Right atrium auricular region (tissue), 2 donors: ENCODE measurements around the gene COBL. TPM values are rescaled to one million over a fixed set of nuclear protein-coding genes. Genes with fewer than 3 reads are reported as not detected.

Experiments
- DNase-seq: peaks from one replicate; pipeline ENCODE4 v3.0.0-alpha.2; 2019; ENCODE audit warnings: low spot score
- H3K27ac ChIP-seq, 2 donors: fragments of 200-600 bp; sonication (generic); 1 replicate in 1 of 2; 2 replicates in 1 of 2; pipeline ENCODE4 v1.5.1; 2016 to 2019
- H3K27me3 ChIP-seq, 2 donors: fragments of 200-600 bp; sonication (generic); one replicate each; pipeline versions ENCODE4 v1.5.1 to v1.6.0; 2017 to 2019
- H3K36me3 ChIP-seq: fragments of 200-600 bp; sonication (generic); one replicate; pipeline ENCODE4 v1.5.1; 2016
- H3K4me1 ChIP-seq, 2 donors: fragments of 200-600 bp; sonication (generic); one replicate each; pipeline versions ENCODE4 v1.5.1 to v1.6.0; 2017 to 2019
- H3K4me3 ChIP-seq, 2 donors: fragments of 200-600 bp; sonication (generic); 1 replicate in 1 of 2; 2 replicates in 1 of 2; pipeline ENCODE4 v1.5.1; 2017 to 2019; ENCODE audit warnings: mild to moderate bottlenecking in 1 of 2, moderate library complexity in 1 of 2
- H3K9me3 ChIP-seq, 2 donors: fragments of 200-600 bp; sonication (generic); one replicate each; pipeline ENCODE4 v1.5.1; 2019
- total RNA-seq, 2 donors: library from RNA; depleted of rRNA; stranded (reverse); fragments of >200 nt; gene quantifications; one replicate each; pipeline ENCODE4 v1.1.0, GENCODE V29; 2016
- TF ChIP-seq, protein P1 (sequence below), 2 donors: fragments of 200-600 bp; sonication (generic); IDR thresholded peaks; one replicate each; pipeline ENCODE4 v1.5.1; 2019; ENCODE audit warnings: antibody characterized with exemption in 2 of 2

The COBL gene
- total RNA-seq, 2 donors from 2014 or later: 26.3 to 31.4 TPM

DNA sequence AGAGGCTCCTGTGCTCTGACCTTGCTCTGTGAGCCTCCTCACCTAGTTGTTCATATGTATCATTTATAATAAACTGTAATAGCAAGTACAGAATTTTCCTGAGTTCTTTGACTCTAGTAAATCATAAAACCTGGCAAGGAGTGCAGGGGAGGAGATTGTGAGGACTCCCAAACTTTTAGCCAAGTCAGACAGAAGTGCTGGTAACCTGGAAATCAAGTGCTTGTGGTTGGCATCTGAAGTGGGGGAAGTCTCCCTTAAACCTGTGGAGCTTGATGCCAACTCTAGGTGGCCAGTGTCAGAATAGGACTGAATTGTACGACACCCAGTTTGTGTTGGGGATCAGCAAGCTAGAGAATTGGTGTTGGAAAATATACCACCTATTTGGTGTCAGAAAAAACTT is 327.6 kb downstream of the COBL start:
- TF ChIP-seq, protein P1, sequence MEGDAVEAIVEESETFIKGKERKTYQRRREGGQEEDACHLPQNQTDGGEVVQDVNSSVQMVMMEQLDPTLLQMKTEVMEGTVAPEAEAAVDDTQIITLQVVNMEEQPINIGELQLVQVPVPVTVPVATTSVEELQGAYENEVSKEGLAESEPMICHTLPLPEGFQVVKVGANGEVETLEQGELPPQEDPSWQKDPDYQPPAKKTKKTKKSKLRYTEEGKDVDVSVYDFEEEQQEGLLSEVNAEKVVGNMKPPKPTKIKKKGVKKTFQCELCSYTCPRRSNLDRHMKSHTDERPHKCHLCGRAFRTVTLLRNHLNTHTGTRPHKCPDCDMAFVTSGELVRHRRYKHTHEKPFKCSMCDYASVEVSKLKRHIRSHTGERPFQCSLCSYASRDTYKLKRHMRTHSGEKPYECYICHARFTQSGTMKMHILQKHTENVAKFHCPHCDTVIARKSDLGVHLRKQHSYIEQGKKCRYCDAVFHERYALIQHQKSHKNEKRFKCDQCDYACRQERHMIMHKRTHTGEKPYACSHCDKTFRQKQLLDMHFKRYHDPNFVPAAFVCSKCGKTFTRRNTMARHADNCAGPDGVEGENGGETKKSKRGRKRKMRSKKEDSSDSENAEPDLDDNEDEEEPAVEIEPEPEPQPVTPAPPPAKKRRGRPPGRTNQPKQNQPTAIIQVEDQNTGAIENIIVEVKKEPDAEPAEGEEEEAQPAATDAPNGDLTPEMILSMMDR (IDR thresholded peaks at IDR 0.05): no peak
- Histone ChIP-seq H3K27ac (no peak overlapping the region), H3K4me1 (no peaks in the 10 kb centered on the region), H3K9me3 (no peaks in the 10 kb centered on the region), H3K4me3 (no peak overlapping the region), H3K27me3 (no peaks in the 10 kb centered on the region), H3K36me3 (no peaks in the 10 kb centered on the region)
- no peak for DNase-seq

DNA sequence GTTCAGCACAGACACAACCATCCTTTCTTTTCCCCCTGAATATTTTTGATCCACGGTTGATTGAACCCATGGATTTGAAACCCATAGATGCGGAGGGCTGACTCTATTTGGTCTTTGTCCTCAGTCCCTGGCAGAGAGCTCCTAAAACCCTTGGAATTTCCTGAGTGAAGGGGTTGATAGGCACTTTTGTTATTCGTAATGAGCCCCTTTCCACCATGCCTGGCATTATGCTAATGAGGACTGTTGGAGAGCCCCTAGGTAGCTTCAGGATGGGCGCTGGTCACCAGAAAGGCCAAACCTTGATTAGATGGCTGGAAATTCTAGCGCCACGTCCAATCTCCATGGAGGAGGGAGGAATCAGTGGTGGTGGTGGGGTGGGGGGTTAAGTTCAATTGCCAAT is 328.1 kb downstream of the COBL start:
- H3K4me1 ChIP-seq: no peaks in the 10 kb centered on the region
- no peaks in the 10 kb centered on the region for H3K27me3 ChIP-seq
- no peaks in the 10 kb centered on the region for H3K36me3 ChIP-seq
- no peaks in the 10 kb centered on the region for H3K9me3 ChIP-seq
- no peak overlapping the region for H3K27ac ChIP-seq
- no peak overlapping the region for H3K4me3 ChIP-seq
- TF ChIP-seq, protein P1 (IDR thresholded peaks at IDR 0.05): no peak
- DNase-seq: no peak

GRCh38 chr7:50985096-50985495 is 331.5 kb downstream of the COBL start:
- TF ChIP-seq, protein P1 (IDR thresholded peaks at IDR 0.05): no peak
- no peaks in the 10 kb centered on the region for H3K36me3 ChIP-seq
- no peaks in the 10 kb centered on the region for H3K4me1 ChIP-seq
- no peak overlapping the region for H3K4me3 ChIP-seq
- no peaks in the 10 kb centered on the region for H3K27me3 ChIP-seq
- DNase-seq: no peak
- H3K9me3 ChIP-seq: no peaks in the 10 kb centered on the region
- no peak overlapping the region for H3K27ac ChIP-seq

GRCh38 chr7:50983850-50984249 is 332.8 kb downstream of the COBL start:
- Histone ChIP-seq H3K27ac (no peak overlapping the region), H3K4me3 (no peak overlapping the region), H3K9me3 (peaks cover 0 to 5% of the 10 kb centered on the region in 2 donors), H3K27me3 (no peaks in the 10 kb centered on the region), H3K4me1 (no peaks in the 10 kb centered on the region), H3K36me3 (no peaks in the 10 kb centered on the region)
- TF ChIP-seq, protein P1 (IDR thresholded peaks at IDR 0.05): no peak
- no peak for DNase-seq

DNA sequence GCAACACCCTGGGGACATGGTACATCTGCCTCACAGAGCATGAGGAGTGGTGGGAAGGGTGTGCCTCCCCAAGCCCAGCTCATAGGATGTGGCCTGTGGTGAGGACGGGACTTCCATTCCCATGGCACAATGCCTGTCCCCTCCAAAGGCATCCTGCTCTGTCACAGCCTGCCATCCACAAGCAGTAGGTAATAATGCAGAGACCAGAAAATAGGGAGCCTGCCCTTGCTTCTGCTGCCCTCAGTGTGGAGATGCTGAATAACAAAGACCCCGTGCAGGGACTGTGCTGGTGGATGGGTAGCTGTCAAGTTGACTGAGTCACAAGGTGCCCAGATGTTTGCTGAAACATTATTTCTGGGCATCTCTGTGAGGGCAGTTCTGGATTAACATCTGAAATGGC is 334.0 kb downstream of the COBL start:
- Histone ChIP-seq H3K36me3 (no peaks in the 10 kb centered on the region), H3K9me3 (peaks cover 0 to 13% of the 10 kb centered on the region in 2 donors), H3K27ac (no peak overlapping the region), H3K27me3 (no peaks in the 10 kb centered on the region), H3K4me1 (no peaks in the 10 kb centered on the region), H3K4me3 (no peak overlapping the region)
- TF ChIP-seq, protein P1 (IDR thresholded peaks at IDR 0.05): no peak
- DNase-seq: no peak

DNA sequence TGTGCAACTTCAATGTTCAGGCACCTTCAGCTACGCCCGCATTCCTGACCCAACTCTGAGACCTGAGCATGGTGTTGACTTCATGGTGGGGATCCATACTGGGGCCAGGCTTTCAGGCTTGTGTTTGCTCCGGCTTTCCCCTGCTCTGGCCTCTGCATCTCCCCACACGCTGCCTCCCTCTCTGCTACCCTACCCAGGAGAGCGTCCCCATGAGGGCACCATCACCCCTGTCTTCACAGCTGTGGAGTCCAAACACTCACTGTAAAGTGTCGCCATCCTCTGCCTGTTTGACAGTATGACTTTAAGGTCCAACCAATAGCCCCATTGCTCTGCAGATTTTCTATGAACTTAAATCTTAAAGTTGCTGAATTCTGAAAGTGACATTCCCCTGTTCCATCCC is 334.9 kb downstream of the COBL start:
- TF ChIP-seq, protein P1 (IDR thresholded peaks at IDR 0.05): no peak
- no peak for DNase-seq
- no peaks in the 10 kb centered on the region for H3K4me1 ChIP-seq
- no peak overlapping the region for H3K4me3 ChIP-seq
- H3K36me3 ChIP-seq: no peaks in the 10 kb centered on the region
- H3K27ac ChIP-seq: no peak overlapping the region
- no peaks in the 10 kb centered on the region for H3K27me3 ChIP-seq
- H3K9me3 ChIP-seq: peaks cover 0 to 13% of the 10 kb centered on the region in 2 donors
